CD4-positive, alpha-beta T cell treated with Interleukin-17A for 1 hour (primary cell): ENCODE data around the gene DSG2.
"Not testable (repeated sequence)": the region's sequence is repeated elsewhere in the genome, so short reads cannot be mapped to it uniquely, and the experiment has no call there.

Experiments used
- DNase-seq: peaks from one replicate; pipeline ENCODE4 v3.0.0-alpha.2; 2020

DSG2 gene

DNA sequence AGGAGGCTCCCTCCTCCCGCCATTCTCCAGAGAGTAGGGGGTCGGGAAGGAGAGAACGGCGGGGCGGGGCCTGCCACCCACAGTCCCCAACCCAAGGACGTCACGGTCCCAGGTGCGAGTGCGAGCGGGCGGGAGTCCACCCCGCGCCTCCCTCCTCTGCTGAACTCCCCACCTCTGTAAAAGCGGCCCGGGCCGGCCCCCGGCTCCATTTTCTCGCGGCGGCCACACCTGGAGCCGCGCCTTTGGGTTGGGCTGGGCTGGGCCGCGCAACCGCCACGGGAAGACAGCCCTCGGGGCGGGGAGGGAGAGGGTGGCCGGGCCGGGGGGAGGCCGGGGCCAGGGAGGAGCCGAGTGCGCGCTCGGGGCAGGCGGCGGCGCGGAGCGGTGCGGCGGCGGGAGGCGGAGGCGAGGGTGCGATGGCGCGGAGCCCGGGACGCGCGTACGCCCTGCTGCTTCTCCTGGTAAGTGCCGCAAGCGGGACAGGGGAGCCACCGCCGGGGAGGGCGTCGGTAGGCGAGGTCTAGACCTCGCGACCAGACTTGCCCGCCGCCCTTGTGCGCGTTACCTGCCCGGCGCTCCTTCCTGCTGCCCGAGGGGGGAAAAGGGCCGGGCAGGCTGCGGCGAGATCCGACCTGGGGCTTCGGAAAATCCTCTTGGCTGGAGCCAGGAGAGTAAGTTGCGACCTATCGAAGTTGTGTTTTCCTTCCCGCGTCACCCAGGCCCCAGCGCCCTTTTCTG lies at the start of gene DSG2:
Gene DSG2, plus strand, starts transcription at position 342 of the 738 bp plus-strand sequence. Its CDS starts 75 bp downstream, at position 417.
- DNase-seq = no peak

DNA sequence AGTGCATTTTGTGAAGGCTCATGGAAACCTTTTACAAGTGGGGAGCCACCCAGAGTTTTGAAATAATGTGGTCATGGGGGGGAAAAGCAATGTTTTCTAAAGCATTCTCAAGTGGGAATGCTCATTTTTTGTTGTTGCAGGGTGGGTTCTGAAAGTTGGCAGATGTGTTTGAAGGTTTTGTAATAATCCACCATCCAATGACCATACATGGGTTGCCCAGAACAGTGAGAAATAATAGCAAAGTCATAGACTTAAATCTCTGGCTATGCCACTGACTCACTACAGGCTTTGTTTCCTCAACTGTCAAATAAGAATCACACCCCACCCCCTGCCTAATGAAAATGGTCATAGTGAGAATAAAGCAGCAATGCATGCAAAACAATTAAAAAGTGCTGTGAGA lies 47.6 kb upstream of the DSG2 start:
- DNase-seq = no peak

GRCh38 chr18:31451625-31452024 lies 46.4 kb upstream of the DSG2 start:
- DNase-seq = no peak

DNA sequence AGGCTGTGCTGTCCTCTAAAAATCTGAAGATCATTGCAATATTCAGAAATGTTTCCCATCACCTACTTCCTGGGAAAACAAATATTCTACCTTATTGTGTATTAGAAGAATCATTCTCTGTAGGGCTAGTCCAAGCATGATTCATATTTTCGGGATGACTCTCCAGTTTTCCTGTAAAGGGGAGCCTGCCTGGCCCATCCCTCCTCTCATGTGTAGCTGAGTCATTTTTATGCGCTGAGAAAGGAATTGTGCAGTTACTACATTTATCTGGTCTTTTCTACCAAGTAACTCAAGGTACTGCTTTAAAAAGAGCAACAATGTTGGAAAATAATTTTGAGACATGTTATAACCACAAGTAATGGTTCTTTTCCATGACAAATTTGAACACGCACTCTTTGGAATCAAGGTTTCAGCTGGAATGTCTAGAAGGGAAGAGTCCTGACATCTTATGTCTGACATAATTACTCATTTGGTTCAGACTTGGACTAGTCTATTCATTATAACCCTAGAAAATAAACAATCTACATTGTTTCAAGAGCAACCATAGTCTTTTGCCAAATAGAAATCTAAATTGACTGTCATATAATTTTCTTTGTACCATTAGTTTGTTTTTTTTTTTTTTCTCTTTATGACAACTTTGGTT lies 43.8 kb upstream of the DSG2 start:
- no peak for DNase-seq

DNA sequence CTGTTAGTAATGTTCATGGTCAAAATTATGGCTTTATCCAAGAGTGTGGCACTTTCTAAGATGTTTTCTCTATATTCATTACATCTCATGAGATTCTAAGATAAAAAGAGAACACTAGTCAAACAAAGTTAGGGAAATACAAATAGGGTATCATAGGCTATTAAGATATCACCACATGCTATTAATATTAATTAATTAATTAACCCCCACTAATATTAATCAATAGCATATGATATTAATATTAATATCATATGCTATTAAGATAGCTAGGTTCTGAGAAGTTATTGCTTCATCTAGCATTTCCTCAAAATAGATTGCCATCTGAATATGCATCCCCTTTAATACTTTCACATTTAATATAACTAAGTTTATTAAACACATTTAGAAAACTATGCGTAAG lies 28.3 kb upstream of the DSG2 start:
- DNase-seq = no peak

DNA sequence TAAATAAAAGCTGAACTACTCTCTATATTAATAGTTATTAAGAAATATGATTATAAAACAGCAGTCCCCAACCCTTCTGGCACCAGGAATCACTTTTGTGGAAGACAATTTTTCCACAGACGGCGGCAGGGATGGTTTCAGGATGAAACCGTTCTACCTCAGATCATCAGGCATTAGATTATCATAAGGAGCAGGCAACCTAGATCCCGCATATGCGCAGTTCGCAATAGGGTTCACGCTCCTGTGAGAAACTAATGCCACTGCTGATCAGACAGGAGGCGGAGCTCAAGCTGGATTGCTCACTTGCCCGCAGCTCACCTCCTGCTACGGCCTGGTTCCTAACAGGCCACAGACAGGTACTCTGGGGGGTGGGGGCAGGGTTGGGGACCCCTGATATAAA lies 19.3 kb upstream of the DSG2 start:
- no peak for DNase-seq

- DNase-seq = no peak
These were observed 15.9 kb upstream of the DSG2 start for GRCh38 chr18:31482051-31482450.

GRCh38 chr18:31483396-31483795 lies 14.6 kb upstream of the DSG2 start:
- no peak for DNase-seq

DNA sequence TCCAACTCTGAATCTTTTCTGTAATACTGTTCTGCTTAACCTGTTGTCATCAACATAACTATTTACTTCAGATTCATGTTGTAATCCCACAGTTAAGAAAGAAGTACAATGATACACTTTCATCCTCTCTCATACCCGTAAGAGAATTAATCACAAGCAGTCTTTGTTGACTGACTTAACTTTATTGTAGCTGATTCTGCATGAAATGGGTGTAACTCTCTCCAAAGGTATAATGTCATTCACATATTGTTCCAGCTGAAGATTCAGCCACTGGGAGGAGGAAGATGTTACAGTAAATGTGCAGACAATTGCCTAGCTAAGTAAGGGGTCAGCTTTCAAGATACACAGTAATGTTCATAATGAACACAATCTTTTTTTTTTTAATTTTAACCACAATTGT lies 13.5 kb upstream of the DSG2 start:
- no peak for DNase-seq

GRCh38 chr18:31486165-31486564 lies 11.8 kb upstream of the DSG2 start:
- DNase-seq = no peak

GRCh38 chr18:31487246-31488015 lies 10.5 kb upstream of the DSG2 start:
- DNase-seq = no peak

DNA sequence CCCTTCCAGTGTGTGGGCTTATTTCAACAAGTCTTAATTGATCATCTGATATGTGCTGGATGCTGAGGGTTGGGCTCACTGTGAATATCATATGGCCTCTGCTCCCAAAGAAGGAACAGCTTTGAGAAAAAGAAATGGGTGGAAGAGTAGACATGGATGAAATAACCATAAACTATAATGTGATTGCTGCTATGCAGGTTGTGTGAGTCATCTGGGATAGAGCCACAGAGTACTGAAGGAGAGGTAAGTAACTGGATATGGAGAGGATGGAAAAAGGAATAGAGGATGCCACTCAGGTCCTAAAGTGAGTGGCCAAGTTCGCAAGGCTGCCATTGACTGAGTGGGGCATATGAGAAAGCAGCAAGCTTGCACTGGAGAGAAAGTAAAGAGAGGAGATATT lies 8.7 kb upstream of the DSG2 start:
- no peak for DNase-seq

- no peak for DNase-seq
These were observed 7.6 kb upstream of the DSG2 start for GRCh38 chr18:31490387-31490786.

GRCh38 chr18:31490833-31491232 lies 7.1 kb upstream of the DSG2 start:
- DNase-seq = no peak

GRCh38 chr18:31491586-31491985 lies 6.4 kb upstream of the DSG2 start:
- DNase-seq = no peak

DNA sequence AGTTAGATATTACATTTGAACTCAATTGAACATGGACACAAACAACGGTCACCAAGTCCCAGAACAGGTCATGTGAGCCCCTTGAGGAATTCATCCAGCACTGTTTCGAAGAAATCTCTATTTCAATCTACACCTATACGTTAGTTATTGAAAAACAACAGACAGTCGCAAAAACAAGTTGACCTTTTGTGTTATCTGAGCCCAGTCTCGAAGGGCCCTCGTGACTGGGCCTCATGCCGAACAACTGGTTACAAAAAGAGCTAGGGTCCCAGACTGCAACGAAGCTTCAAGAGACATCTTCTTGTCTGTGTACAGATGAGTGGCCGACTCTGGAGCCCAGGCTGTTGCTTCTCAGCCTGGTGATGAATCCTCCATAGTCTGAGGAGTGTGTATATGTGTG lies 5.3 kb upstream of the DSG2 start:
- no peak for DNase-seq

GRCh38 chr18:31493171-31493570 lies 4.8 kb upstream of the DSG2 start:
- DNase-seq = no peak

DNA sequence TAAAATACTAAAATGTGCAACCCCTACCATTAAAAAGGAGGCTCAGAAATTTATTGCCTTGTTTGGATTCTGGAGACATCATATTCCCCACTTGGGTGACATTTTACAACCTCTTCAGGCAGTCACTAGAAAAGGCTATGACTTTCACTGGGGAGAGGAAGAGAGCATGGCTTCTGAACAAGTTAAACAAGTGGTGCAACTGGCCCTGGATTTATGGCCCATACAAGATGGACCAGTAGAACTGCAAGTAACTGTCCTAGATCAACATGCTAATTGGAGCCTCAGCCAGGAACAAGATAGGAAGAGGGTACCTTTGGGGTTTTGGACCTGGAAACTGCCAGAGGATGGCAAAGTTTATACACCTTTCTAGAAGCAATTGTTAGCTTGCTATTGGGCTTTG lies 4.0 kb upstream of the DSG2 start:
- DNase-seq = no peak

GRCh38 chr18:31494705-31495244 lies 3.2 kb upstream of the DSG2 start:
- DNase-seq = not testable (repeated sequence)

DNA sequence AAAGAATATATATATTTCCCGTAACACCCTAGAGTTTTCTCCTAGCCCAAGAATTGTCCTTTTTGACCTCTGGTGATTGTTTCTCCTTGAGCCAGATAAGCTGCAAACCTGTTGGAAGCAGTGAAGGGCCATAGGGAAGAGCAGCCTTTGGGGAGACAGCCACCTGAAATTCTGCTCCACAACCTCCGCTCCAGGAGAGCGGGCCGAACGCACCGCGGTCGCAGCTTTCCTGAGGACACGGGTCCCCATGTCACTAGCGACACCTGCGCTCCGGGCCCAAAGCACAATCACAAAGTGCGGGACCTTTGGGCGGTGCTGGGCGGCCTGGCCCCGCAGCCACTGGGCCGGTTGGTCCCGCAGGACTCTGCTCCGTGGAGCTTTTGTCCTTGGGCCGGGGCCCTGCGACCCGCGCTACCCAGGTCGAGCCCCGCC lies 557 bp upstream of the DSG2 start:
- no peak for DNase-seq

DNA sequence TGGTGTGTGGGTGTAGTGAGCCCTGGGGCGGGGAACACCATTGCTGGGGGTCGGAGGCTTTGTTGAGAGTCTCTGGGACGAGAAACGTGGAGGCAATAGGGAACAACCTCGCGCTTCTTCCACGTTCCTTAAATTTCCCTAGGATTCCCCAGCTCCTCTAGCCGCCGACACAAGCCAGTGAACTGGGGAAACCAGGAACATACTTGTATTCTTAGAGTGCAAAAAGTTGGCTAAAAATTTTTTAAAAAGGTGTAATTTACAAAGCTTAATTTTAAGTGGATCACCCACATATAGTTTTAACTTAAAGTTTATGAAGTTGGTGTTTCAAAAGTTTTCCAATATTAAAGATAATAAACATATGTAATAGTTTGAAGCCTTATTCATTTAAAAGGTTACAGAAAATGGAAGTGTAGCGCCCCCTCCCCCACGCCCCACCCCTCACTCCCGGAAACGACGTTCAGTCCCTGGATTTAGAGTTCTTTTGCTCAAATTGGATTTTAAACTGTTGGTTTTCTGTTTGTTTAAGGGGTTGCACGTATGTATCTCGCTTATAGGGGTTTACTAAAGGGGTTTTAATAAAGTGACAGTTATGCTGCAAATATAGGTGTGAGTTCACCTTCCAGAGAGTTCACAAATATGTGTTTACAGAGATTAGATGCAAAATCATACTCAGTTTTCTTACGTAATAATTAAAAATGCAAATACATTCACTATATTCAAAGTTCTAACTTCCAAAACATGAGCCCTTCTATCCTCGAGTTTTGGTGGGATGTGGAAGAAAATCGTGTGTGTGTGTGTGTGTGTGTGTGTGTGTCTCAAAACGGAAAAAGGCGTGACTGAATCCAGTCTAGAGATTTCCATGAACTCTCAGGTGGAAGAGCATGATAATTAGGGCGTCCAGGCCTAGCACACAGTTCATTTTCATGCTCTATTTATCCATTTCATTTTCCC lies 872 bp downstream of the DSG2 start:
- DNase-seq = no peak

DNA sequence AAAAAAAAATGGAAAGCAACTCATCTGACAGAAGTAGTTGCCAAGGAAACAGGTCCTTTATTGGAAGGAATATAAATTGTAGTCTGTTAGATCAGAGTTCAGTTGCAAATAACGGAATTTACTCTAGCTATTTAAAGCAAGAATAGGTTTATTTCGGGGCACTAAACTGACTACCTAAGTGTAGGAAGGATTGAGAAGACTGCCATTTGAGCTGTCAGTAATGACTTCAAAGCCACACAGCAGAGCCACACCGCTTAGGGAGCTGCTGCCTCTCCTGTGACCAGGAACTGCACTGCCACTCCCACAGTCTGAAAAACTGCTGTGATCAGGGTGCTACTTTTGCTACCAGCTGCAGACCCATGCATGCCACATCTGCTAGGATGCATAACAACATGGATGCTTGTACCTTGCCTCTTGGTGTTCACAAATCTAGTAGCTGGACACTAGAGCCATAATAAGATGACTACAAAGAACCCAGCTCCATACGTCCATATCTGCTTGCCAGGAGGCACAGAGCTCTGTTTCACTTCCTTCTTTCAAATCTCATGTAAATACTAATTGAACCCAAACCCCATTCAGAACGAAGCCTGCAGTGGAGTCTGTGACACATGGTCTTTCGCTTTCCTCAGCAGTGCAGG lies 2.2 kb downstream of the DSG2 start:
- no peak for DNase-seq
